ENCODE results near the gene LGALS8.
A peak's percentile ranks its signal among the peaks of the same experiment; 100 is the strongest.

LGALS8 gene

GRCh38 chr1:236509203-236509602 lies 14.6 kb upstream of the LGALS8 start:
- DNase-seq (ENCODE audit: low read depth in 3 of 3), result no peak

- DNase-seq (ENCODE audit: low read depth in 3 of 3), result no peak
Measured at GRCh38 chr1:236509647-236510401, 14.0 kb upstream of the LGALS8 start.

- no peak for DNase-seq (ENCODE audit: low read depth in 3 of 3)
Measured at GRCh38 chr1:236511735-236512418, 11.9 kb upstream of the LGALS8 start.

- no peak for DNase-seq (ENCODE audit: low read depth in 3 of 3)
Measured at GRCh38 chr1:236514703-236515442, 8.9 kb upstream of the LGALS8 start.

GRCh38 chr1:236515443-236515958 lies 8.3 kb upstream of the LGALS8 start:
- DNase-seq (ENCODE audit: low read depth in 3 of 3), result no peak

- DNase-seq (ENCODE audit: low read depth in 3 of 3), result no peak
Measured at GRCh38 chr1:236516929-236517704, 6.7 kb upstream of the LGALS8 start.

- no peak for DNase-seq (ENCODE audit: low read depth in 3 of 3)
Measured at GRCh38 chr1:236518322-236518721, 5.5 kb upstream of the LGALS8 start.

GRCh38 chr1:236520445-236521005 lies 3.3 kb upstream of the LGALS8 start:
- no peak for DNase-seq (ENCODE audit: low read depth in 3 of 3)

GRCh38 chr1:236522937-236523703 lies 662 bp upstream of the LGALS8 start:
- no peak for DNase-seq (ENCODE audit: low read depth in 3 of 3)

GRCh38 chr1:236524142-236524894 lies 536 bp downstream of the LGALS8 start:
- DNase-seq (ENCODE audit: low read depth in 3 of 3), result peak in 2 of 3 experiments; percentile 18 to 50

GRCh38 chr1:236524895-236525184 lies 1.1 kb downstream of the LGALS8 start:
- no peak for DNase-seq (ENCODE audit: low read depth in 3 of 3)

- no peak for DNase-seq (ENCODE audit: low read depth in 3 of 3)
Measured at GRCh38 chr1:236526079-236526478, 2.3 kb downstream of the LGALS8 start.

GRCh38 chr1:236530286-236530685 lies 6.5 kb downstream of the LGALS8 start:
- DNase-seq (ENCODE audit: low read depth in 3 of 3), result no peak

- no peak for DNase-seq (ENCODE audit: low read depth in 3 of 3)
Measured at GRCh38 chr1:236530959-236531358, 7.2 kb downstream of the LGALS8 start.

- DNase-seq (ENCODE audit: low read depth in 3 of 3), result no peak
Measured at GRCh38 chr1:236532850-236533249, 9.1 kb downstream of the LGALS8 start.

- DNase-seq (ENCODE audit: low read depth in 3 of 3), result peak in 2 of 3 experiments; percentile 19 to 42
Measured at GRCh38 chr1:236534151-236534651, 10.4 kb downstream of the LGALS8 start.

GRCh38 chr1:236535190-236535589 lies 11.4 kb downstream of the LGALS8 start:
- DNase-seq (ENCODE audit: low read depth in 3 of 3), result no peak

- no peak for DNase-seq (ENCODE audit: low read depth in 3 of 3)
Measured at GRCh38 chr1:236535662-236536161, 11.9 kb downstream of the LGALS8 start.

GRCh38 chr1:236536540-236536939 lies 12.8 kb downstream of the LGALS8 start:
- no peak for DNase-seq (ENCODE audit: low read depth in 3 of 3)
